GM12878 (cell line): ENCODE results near the gene ZNF280A. TPM values are rescaled to one million over a fixed set of nuclear protein-coding genes. Genes with fewer than 3 reads are reported as not detected.

Experiments used
- ATAC-seq: fragments of 200-7000 bp; cut with Tn5 transposase; 3 replicates; pipeline ENCODE4 v1.9.1; 2020; ENCODE audit warnings: mild to moderate bottlenecking, moderate library complexity
- BruUV-seq: library from RNA; stranded (reverse); fragments of 400-500 nt; replicated peaks from 2 replicates; lab custom pipeline; 2021; lab: Mats Ljungman, UMichigan
- CTCF ChIA-PET: fragments of 300-600 bp; sonication (Branson Sonifier 250); formaldehyde crosslinking; extraction: SDS; loops from one replicate; lab custom pipeline; 2021; ENCODE audit warnings: inconsistent platforms; lab: Yijun Ruan, JAX
- POLR2A ChIA-PET: fragments of 350-600 bp; formaldehyde crosslinking; extraction: SDS; loops from one replicate; lab custom pipeline; 2021; ENCODE audit warnings: inconsistent platforms; lab: Charles Lee
- RAD21 ChIA-PET: fragments of 300-600 bp; sonication (Branson Sonifier 250); formaldehyde crosslinking; loops from one replicate; lab custom pipeline; 2023; ENCODE audit warnings: antibody characterized with exemption; ENCODE audit not compliant: unreplicated experiment; lab: Charles Lee
- SMC1A ChIA-PET: fragments of 300-600 bp; sonication (Branson Sonifier 250); formaldehyde crosslinking; loops from one replicate; lab custom pipeline; 2023; ENCODE audit not compliant: unreplicated experiment, uncharacterized antibody; lab: Charles Lee
- DNase-seq: peaks from one replicate; pipeline ENCODE4 v3.0.0-alpha.2; 2011; ENCODE audit warnings: low read depth, low spot score
- FAIRE-seq: peaks from 3 replicates; lab custom pipeline; 2011; peaks lifted over from hg19 to GRCh38; lab: Jason Lieb, UNC
- H2AFZ ChIP-seq: 2 replicates; pipeline ENCODE4 v1.6.0; 2011; ENCODE audit warnings: low read depth, low read length, control low read depth; ENCODE audit not compliant: control insufficient read depth
- H3K27ac ChIP-seq: 2 replicates; pipeline ENCODE4 v1.5.1; 2011; ENCODE audit warnings: control low read depth; ENCODE audit not compliant: control insufficient read depth, insufficient read depth
- H3K27me3 ChIP-seq, 2 experiments: replicated peaks in 1 of 2; 2 replicates each; pipeline versions ENCODE4 v1.6.0 to v1.6.1; 2011; ENCODE audit warnings: low read length in 1 of 2; ENCODE audit not compliant: control insufficient read depth in 2 of 2, insufficient read depth in 2 of 2
- H3K36me3 ChIP-seq, 2 experiments: 2 replicates each; pipeline ENCODE4 v1.5.1; 2011; ENCODE audit warnings: low read length in 1 of 2; ENCODE audit not compliant: control insufficient read depth in 2 of 2, insufficient read depth in 2 of 2
- H3K4me1 ChIP-seq: 2 replicates; pipeline ENCODE4 v1.6.1; 2011; ENCODE audit warnings: mild to moderate bottlenecking, low read length, moderate library complexity, mixed read lengths; ENCODE audit not compliant: control insufficient read depth, insufficient read depth
- H3K4me2 ChIP-seq: 2 replicates; pipeline ENCODE4 v1.6.0; 2011; ENCODE audit warnings: control low read depth; ENCODE audit not compliant: control insufficient read depth, insufficient read depth
- H3K4me3 ChIP-seq: fragments of 200-600 bp; sonication (generic); 2 replicates; pipeline ENCODE4 v1.5.1; 2016
- H3K79me2 ChIP-seq: 2 replicates; pipeline ENCODE4 v1.6.0; 2011; ENCODE audit warnings: low read length; ENCODE audit not compliant: control insufficient read depth, insufficient read depth
- H3K9ac ChIP-seq: 2 replicates; pipeline ENCODE4 v1.8.0; 2011; ENCODE audit warnings: low read length, control low read depth, mixed read lengths; ENCODE audit not compliant: control insufficient read depth, insufficient read depth
- H3K9me3 ChIP-seq: replicated peaks from 3 replicates; pipeline ENCODE4 v1.5.1; 2011; ENCODE audit warnings: mild to moderate bottlenecking, low read length; ENCODE audit not compliant: control insufficient read depth, insufficient read depth
- H4K20me1 ChIP-seq: 2 replicates; pipeline ENCODE4 v1.6.0; 2011; ENCODE audit not compliant: control insufficient read depth, insufficient read depth
- BHLHE40 ChIP-seq, 2 experiments: fragments of 450-650 bp in 1 of 2; IDR thresholded peaks; 2 replicates each; pipeline ENCODE4 v1.6.1; 2011 to 2017; ENCODE audit warnings: low read depth in 2 of 2, borderline replicate concordance in 1 of 2, improper control_type of control experiment in 1 of 2, low read length in 1 of 2, mild to moderate bottlenecking in 1 of 2
- CHD2 ChIP-seq: IDR thresholded peaks from 2 replicates; pipeline ENCODE4 v1.6.1; 2011; ENCODE audit warnings: low read depth, low read length, improper control_type of control experiment, borderline replicate concordance
- CREB1 ChIP-seq: IDR thresholded peaks from 2 replicates; pipeline ENCODE4 v1.6.1; 2012; ENCODE audit warnings: low read depth, mild to moderate bottlenecking, inconsistent platforms
- EGR1 ChIP-seq, 2 experiments: IDR thresholded peaks; 1 replicate in 1 of 2; 2 replicates in 1 of 2; pipeline ENCODE4 v1.6.1; 2011 to 2012; ENCODE audit warnings: low read depth in 2 of 2, low read length in 2 of 2, borderline replicate concordance in 1 of 2, mild to moderate bottlenecking in 1 of 2, moderate library complexity in 1 of 2
- FOXM1 ChIP-seq: IDR thresholded peaks from 2 replicates; pipeline ENCODE4 v1.6.1; 2012; ENCODE audit warnings: low read depth, mild to moderate bottlenecking, inconsistent platforms, low read length, moderate library complexity
- IKZF1 ChIP-seq: fragments of 450-650 bp; conservative IDR thresholded peaks from 2 replicates; pipeline ENCODE4 v1.6.1; 2017; ENCODE audit warnings: antibody characterized with exemption, mild to moderate bottlenecking
- NRF1 ChIP-seq: conservative IDR thresholded peaks from 2 replicates; pipeline ENCODE4 v1.6.1; 2011; ENCODE audit warnings: mild to moderate bottlenecking, low read depth, low read length, improper control_type of control experiment
- POLR2A ChIP-seq: IDR thresholded peaks from 2 replicates; pipeline ENCODE4 v1.6.1; 2011; ENCODE audit warnings: low read depth, mild to moderate bottlenecking, low read length
- RFX5 ChIP-seq: IDR thresholded peaks from 2 replicates; pipeline ENCODE4 v1.6.1; 2011; ENCODE audit warnings: low read depth, low read length, improper control_type of control experiment
- SIN3A ChIP-seq: IDR thresholded peaks from 2 replicates; pipeline ENCODE4 v1.6.1; 2012; ENCODE audit warnings: low read depth, low read length, improper control_type of control experiment
- YY1 ChIP-seq: IDR thresholded peaks from 2 replicates; pipeline ENCODE4 v1.6.1; 2011; ENCODE audit warnings: low read depth, mild to moderate bottlenecking, low read length
- WGBS: methylation state at CpG from one replicate; pipeline ENCODE4 v1.1.6; 2016; ENCODE audit warnings: low lambda C conversion rate; ENCODE audit not compliant: insufficient replicate concordance, insufficient coverage; ENCODE audit errors: missing lambda C conversion rate; 5-methylcytosine and 5-hydroxymethylcytosine counted together
- in situ Hi-C: fragments of 300-500 bp; cut with MboI; formaldehyde crosslinking; loops from 9 replicates; pipeline ENCODE4 v1.14.3; 2018; ENCODE audit warnings: mixed read lengths
- intact Hi-C: fragments of 100-400 bp; cut with micrococcal nuclease; formaldehyde crosslinking; loops from one replicate; pipeline ENCODE4 v1.14.2; 2022; ENCODE audit not compliant: unreplicated experiment
- polyA plus RNA-seq, 11 experiments: library from polyadenylated mRNA; depleted of rRNA in 4 of 11; unstranded in 6 of 11; stranded (reverse) in 5 of 11; fragments of >200 nt; fragmentation: Nextera tagmentation in 4 of 11; fragmentation: Illumina TruSeq in 1 of 11; extraction: Ambion mirVana in 4 of 11; extraction: Trizol in 1 of 11; gene quantifications; 1 replicate in 1 of 11; 2 replicates in 10 of 11; pipeline versions ENCODE4 v1.2.1 to v1.2.3, GENCODE V29; 2011 to 2016; ENCODE audit warnings: inconsistent platforms in 2 of 11, missing spikeins in 2 of 11, low read depth in 1 of 11
- total RNA-seq, 4 experiments: library from RNA; depleted of rRNA in 3 of 4; stranded (reverse); fragments of >200 nt in 3 of 4; fragmentation: Illumina TruSeq in 1 of 4; extraction: Trizol in 1 of 4; gene quantifications; 2 replicates each; pipeline versions ENCODE4 v1.2.1 to v1.2.3, GENCODE V29; 2013 to 2021
- TF ChIP-seq, protein P1 (sequence below): fragments of 450-650 bp; IDR thresholded peaks from 2 replicates; pipeline ENCODE4 v1.6.1; 2017; ENCODE audit warnings: low read depth, mild to moderate bottlenecking, moderate library complexity
- TF ChIP-seq, protein P2 (sequence below): IDR thresholded peaks from 2 replicates; pipeline ENCODE4 v1.6.1; 2012; ENCODE audit warnings: low read length, inconsistent platforms
- TF ChIP-seq, protein P3 (sequence below): IDR thresholded peaks from 2 replicates; pipeline ENCODE4 v1.6.1; 2012; ENCODE audit warnings: low read depth, low read length, improper control_type of control experiment
- TF ChIP-seq, protein P4 (sequence below), 3 experiments: IDR thresholded peaks in 2 of 3; conservative IDR thresholded peaks in 1 of 3; 2 replicates each; pipeline ENCODE4 v1.5.1; 2011; ENCODE audit warnings: low read depth in 3 of 3, low read length in 3 of 3, mild to moderate bottlenecking in 3 of 3, control low read depth in 2 of 3, moderate library complexity in 2 of 3, inconsistent platforms in 1 of 3, mixed read lengths in 1 of 3; ENCODE audit not compliant: control insufficient read depth in 2 of 3, insufficient read depth in 1 of 3; ENCODE audit errors: extremely low read depth in 1 of 3

ZNF280A gene
- total and polyA plus RNA-seq, 10 of the 15 experiments (the other 5 are each of a cell fraction or from before 2014, with no cell fraction given) = 0.03 to 0.06 TPM; not detected in 8

DNA sequence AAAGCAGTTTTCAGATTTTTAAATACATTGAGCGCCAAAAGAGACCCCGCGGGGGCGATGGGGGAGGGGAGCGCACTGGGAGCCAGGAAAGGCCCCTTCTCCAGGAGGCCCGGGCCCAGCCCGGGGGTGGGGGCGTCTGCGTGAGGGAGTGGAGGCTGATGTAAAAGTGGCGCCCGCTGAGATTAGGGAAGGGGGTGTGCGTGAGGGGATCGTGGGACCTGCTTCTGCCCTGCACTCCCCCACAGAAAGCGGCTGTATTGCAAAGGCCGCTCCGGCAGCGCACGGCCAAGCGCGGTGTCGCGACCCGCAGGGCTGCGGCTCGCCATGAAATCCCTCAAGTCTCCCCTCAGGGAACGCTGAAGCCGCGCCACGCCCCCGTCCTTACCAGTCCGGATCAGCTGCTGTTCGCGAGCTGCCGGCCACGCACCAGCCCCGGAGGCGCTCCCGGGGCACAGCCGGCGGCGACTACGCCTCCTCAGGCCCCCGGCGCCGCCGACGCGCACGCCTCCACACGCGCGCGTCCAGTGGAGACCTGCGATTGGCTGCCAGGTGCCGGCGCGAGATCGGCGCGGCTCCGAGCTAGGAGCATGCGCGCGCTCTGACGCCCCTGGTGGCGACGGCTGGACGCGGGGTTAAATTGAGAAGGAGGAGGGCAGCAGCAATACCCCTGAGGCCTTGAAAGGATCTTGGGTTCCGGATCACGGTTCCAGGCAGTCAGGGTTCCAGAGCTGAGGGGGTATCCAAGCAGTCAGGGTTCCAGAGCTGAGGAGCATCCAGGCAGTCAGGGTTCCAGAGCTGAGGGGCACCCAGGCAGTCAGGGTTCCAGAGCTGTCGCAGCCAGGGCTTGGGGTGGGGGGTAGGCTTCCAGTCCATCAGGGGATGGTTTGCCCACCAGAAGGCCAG, 11.5 kb downstream of the ZNF280A start, which contains the start of gene ZNF280B:
Gene ZNF280B (minus strand): TSS at position 469 of the 903 bp plus-strand sequence. CDS start 19,344 bp downstream, outside the sequence.
- no peaks in the 10 kb centered on the region for H3K27me3 ChIP-seq
- POLR2A ChIA-PET = interaction anchor here (1.0 kb wide), 1 partner anchor 11 kb away, joined by 4 read pairs; the partner anchor contains the start of gene ZNF280A
- ATAC-seq = peak; percentile 100
- H3K36me3 ChIP-seq = no peaks in the 10 kb centered on the region
- DNase-seq = peak; percentile 43
- no peaks in the 10 kb centered on the region; the same call in 1 of the 2 replicates for H3K79me2 ChIP-seq
- SMC1A ChIA-PET = interaction anchor here (1.3 to 1.6 kb wide), 2 partner anchors 44 to 45 kb away, joined by 3 to 5 read pairs; no protein-coding TSS in a partner anchor
- peak within 1 kb of the TSS; percentile 50 for H3K4me2 ChIP-seq
- peak within 1 kb of the TSS; percentile 60; the same call in 1 of the 2 replicates for H3K9ac ChIP-seq
- BruUV-seq = no TSS peak
- intact Hi-C loops (loop anchor here (1.0 kb wide), 1 partner anchor 51 kb away; the partner anchor contains the start of gene PRAME), in situ Hi-C loops (no loop called here)
- H4K20me1 ChIP-seq = no peaks in the 10 kb centered on the region
- H3K4me3 ChIP-seq = peak within 1 kb of the TSS; percentile 77
- H3K27ac ChIP-seq = no peak within 1 kb of the TSS
- no peaks in the 10 kb centered on the region for H3K9me3 ChIP-seq
- RAD21 ChIA-PET = interaction anchor here (0.9 kb wide), 1 partner anchor 44 kb away, joined by 3 read pairs; no protein-coding TSS in a partner anchor
- FAIRE-seq = no peak
- peak within 1 kb of the TSS; percentile 92 for H2AFZ ChIP-seq
- no peaks in the 10 kb centered on the region for H3K4me1 ChIP-seq
- 2% methylated on average over 72 of the region's 72 CpGs for WGBS
- CTCF ChIA-PET = interaction anchor here (0.7 to 2.1 kb wide), 7 partner anchors 9 to 178 kb away, joined by 3 to 5 read pairs (median 3); partner anchors contain the start of gene ZNF280A
- TF ChIP-seq POLR2A (peak; percentile 74), EGR1 (IDR thresholded peaks at IDR 0.05; ENCODE audit: borderline replicate concordance in 1 of 2, low read depth in 2 of 2, low read length in 2 of 2) (peak; percentile 34 to 77), CHD2 (0 out of 2 replicates have a peak, but pooled peaks have one; percentile 59), BHLHE40 (IDR thresholded peaks at IDR 0.05; ENCODE audit: borderline replicate concordance in 1 of 2, low read depth in 2 of 2, low read length in 1 of 2) (peak in 1 of 2 experiments; percentile 70; a peak in 2 of 4 replicates), FOXM1 (no peak), SIN3A (no peak), YY1 (no peak), CREB1 (peak; percentile 35; the same call in 1 of the 2 replicates), NRF1 (peak; percentile 58), IKZF1 (peak; percentile 43), RFX5 (peak; percentile 26; the same call in 1 of the 2 replicates)
- TF ChIP-seq, protein P1, sequence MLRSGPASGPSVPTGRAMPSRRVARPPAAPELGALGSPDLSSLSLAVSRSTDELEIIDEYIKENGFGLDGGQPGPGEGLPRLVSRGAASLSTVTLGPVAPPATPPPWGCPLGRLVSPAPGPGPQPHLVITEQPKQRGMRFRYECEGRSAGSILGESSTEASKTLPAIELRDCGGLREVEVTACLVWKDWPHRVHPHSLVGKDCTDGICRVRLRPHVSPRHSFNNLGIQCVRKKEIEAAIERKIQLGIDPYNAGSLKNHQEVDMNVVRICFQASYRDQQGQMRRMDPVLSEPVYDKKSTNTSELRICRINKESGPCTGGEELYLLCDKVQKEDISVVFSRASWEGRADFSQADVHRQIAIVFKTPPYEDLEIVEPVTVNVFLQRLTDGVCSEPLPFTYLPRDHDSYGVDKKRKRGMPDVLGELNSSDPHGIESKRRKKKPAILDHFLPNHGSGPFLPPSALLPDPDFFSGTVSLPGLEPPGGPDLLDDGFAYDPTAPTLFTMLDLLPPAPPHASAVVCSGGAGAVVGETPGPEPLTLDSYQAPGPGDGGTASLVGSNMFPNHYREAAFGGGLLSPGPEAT = no peak
- TF ChIP-seq, protein P2, sequence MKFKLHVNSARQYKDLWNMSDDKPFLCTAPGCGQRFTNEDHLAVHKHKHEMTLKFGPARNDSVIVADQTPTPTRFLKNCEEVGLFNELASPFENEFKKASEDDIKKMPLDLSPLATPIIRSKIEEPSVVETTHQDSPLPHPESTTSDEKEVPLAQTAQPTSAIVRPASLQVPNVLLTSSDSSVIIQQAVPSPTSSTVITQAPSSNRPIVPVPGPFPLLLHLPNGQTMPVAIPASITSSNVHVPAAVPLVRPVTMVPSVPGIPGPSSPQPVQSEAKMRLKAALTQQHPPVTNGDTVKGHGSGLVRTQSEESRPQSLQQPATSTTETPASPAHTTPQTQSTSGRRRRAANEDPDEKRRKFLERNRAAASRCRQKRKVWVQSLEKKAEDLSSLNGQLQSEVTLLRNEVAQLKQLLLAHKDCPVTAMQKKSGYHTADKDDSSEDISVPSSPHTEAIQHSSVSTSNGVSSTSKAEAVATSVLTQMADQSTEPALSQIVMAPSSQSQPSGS = no peak
- TF ChIP-seq, protein P3, sequence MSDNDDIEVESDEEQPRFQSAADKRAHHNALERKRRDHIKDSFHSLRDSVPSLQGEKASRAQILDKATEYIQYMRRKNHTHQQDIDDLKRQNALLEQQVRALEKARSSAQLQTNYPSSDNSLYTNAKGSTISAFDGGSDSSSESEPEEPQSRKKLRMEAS = peak; percentile 61
- TF ChIP-seq, protein P4, sequence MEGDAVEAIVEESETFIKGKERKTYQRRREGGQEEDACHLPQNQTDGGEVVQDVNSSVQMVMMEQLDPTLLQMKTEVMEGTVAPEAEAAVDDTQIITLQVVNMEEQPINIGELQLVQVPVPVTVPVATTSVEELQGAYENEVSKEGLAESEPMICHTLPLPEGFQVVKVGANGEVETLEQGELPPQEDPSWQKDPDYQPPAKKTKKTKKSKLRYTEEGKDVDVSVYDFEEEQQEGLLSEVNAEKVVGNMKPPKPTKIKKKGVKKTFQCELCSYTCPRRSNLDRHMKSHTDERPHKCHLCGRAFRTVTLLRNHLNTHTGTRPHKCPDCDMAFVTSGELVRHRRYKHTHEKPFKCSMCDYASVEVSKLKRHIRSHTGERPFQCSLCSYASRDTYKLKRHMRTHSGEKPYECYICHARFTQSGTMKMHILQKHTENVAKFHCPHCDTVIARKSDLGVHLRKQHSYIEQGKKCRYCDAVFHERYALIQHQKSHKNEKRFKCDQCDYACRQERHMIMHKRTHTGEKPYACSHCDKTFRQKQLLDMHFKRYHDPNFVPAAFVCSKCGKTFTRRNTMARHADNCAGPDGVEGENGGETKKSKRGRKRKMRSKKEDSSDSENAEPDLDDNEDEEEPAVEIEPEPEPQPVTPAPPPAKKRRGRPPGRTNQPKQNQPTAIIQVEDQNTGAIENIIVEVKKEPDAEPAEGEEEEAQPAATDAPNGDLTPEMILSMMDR (IDR thresholded peaks at IDR 0.05 in 2 of 3, conservative IDR thresholded peaks at IDR 0.05 in 1 of 3; ENCODE audit: control insufficient read depth in 2 of 3, extremely low read depth in 1 of 3, insufficient read depth in 1 of 3, low read depth in 3 of 3, low read length in 3 of 3) = peak; percentile 55 to 66 (median 66)
